Activated CD8-positive, alpha-beta T cell treated with anti-CD3 and anti-CD28 coated beads for 36 hours (primary cell): ENCODE results near the gene TIMM50. TPM values are rescaled to one million over a fixed set of nuclear protein-coding genes. Genes with fewer than 3 reads are reported as not detected.
A peak's percentile ranks its signal among the peaks of the same experiment; 100 is the strongest.

Source experiments
- ATAC-seq: fragments of 200-7000 bp; cut with Tn5 transposase; one replicate; pipeline ENCODE4 v1.10.0; 2021; ENCODE audit warnings: mild to moderate bottlenecking, moderate library complexity
- CTCF ChIA-PET: fragments of 350-600 bp; sonication (Branson Sonifier 250); formaldehyde crosslinking; loops from one replicate; lab custom pipeline; 2021; ENCODE audit warnings: antibody characterized with exemption; lab: Charles Lee
- POLR2A ChIA-PET: fragments of 350-600 bp; sonication (Branson Sonifier 250); formaldehyde crosslinking; loops from one replicate; lab custom pipeline; 2021; ENCODE audit warnings: antibody characterized with exemption; lab: Charles Lee
- DNase-seq: peaks from one replicate; pipeline ENCODE4 v3.0.0-alpha.2; 2020
- H3K27ac Mint-ChIP-seq: one replicate; pipeline ENCODE4 v1.8.0; 2021; ENCODE audit warnings: mild to moderate bottlenecking, mixed read lengths
- H3K27me3 Mint-ChIP-seq: one replicate; pipeline ENCODE4 v1.8.0; 2021; ENCODE audit warnings: mixed read lengths
- H3K36me3 Mint-ChIP-seq: one replicate; pipeline ENCODE4 v1.8.0; 2021; ENCODE audit warnings: low read depth, mixed read lengths
- H3K4me1 Mint-ChIP-seq: one replicate; pipeline ENCODE4 v1.8.0; 2021; ENCODE audit warnings: low read depth, mixed read lengths
- H3K4me3 Mint-ChIP-seq: one replicate; pipeline ENCODE4 v1.8.0; 2021; ENCODE audit warnings: mild to moderate bottlenecking, moderate library complexity, mixed read lengths
- H3K9me3 Mint-ChIP-seq: one replicate; pipeline ENCODE4 v1.8.0; 2021; ENCODE audit warnings: mixed read lengths
- intact Hi-C: fragments of 100-400 bp; cut with micrococcal nuclease; formaldehyde crosslinking; loops from one replicate; pipeline ENCODE4 v1.10.0; 2022
- total RNA-seq, 2 experiments: library from RNA; stranded (reverse); gene quantifications; one replicate each; pipeline ENCODE4 v1.2.3, GENCODE V29; 2021
- TF ChIP-seq, protein P1 (sequence below): fragments of 200-600 bp; IDR thresholded peaks from one replicate; pipeline ENCODE4 v1.8.0; 2022; ENCODE audit warnings: antibody characterized with exemption, mild to moderate bottlenecking

TIMM50 gene
- total RNA-seq, 2 experiments from 2014 or later = 108 to 114 TPM

DNA sequence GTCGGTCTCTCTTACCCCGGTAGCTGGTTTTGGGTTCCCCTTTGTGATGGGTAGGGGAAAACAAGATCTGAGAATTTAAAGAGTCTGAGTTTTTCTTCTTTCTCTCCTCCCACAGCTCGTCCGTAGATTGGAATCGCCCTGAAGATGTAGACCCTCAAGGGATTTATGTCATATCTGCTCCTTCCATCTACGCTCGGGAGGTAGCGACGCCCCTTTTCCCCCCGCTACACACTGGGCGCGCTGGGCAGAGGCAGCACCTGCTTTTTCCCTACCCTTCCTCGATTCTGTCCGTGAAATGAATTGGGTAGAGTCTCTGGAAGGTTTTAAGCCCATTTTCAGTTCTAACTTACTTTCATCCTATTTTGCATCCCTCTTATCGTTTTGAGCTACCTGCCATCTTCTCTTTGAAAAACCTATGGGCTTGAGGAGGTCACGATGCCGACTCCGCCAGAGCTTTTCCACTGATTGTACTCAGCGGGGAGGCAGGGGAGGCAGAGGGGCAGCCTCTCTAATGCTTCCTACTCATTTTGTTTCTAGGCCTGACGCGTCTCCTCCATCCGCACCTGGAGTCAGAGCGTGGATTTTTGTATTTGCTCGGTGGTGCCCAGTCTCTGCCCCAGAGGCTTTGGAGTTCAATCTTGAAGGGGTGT lies 27.2 kb downstream of the TIMM50 start:
- ATAC-seq = no peak
- H3K4me3 Mint-ChIP-seq = peak overlapping the region; percentile 80
- POLR2A ChIA-PET = interaction anchor here (1.2 to 1.5 kb wide), 2 partner anchors 21 to 36 kb away, joined by 3 to 4 read pairs; no protein-coding TSS in a partner anchor
- intact Hi-C loops = no loop called here
- no peak overlapping the region for H3K27ac Mint-ChIP-seq
- peaks cover 2% of the 10 kb centered on the region for H3K36me3 Mint-ChIP-seq
- TF ChIP-seq, protein P1, sequence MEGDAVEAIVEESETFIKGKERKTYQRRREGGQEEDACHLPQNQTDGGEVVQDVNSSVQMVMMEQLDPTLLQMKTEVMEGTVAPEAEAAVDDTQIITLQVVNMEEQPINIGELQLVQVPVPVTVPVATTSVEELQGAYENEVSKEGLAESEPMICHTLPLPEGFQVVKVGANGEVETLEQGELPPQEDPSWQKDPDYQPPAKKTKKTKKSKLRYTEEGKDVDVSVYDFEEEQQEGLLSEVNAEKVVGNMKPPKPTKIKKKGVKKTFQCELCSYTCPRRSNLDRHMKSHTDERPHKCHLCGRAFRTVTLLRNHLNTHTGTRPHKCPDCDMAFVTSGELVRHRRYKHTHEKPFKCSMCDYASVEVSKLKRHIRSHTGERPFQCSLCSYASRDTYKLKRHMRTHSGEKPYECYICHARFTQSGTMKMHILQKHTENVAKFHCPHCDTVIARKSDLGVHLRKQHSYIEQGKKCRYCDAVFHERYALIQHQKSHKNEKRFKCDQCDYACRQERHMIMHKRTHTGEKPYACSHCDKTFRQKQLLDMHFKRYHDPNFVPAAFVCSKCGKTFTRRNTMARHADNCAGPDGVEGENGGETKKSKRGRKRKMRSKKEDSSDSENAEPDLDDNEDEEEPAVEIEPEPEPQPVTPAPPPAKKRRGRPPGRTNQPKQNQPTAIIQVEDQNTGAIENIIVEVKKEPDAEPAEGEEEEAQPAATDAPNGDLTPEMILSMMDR = no peak
- H3K9me3 Mint-ChIP-seq = peaks cover 4% of the 10 kb centered on the region
- H3K4me1 Mint-ChIP-seq = peaks cover 22% of the 10 kb centered on the region
- no peak for DNase-seq
- CTCF ChIA-PET = no interaction called here
- peaks cover 53% of the 10 kb centered on the region for H3K27me3 Mint-ChIP-seq

DNA sequence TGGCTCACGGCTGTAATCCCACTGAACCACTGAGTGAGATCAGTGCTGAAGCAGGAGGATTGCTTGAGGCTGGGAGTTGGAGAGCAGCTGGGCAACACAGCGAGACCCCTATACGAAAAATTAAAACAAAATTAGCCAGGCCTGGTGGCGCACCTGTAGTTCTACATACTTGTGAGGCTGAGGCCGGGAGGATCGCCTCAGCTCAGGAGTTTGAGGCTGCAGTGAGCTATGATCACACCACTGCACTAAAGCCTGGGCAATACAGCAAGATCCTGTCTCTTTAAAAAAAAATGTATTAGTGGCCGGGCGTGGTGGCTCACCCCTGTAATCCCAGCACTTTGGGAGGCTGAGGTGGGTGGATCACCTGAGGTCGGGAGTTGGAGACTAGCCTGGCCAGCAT lies 28.0 kb downstream of the TIMM50 start:
- peaks cover 2% of the 10 kb centered on the region for H3K36me3 Mint-ChIP-seq
- peaks cover 51% of the 10 kb centered on the region for H3K27me3 Mint-ChIP-seq
- H3K9me3 Mint-ChIP-seq = peaks cover 4% of the 10 kb centered on the region
- ChIA-PET POLR2A (interaction anchor here (0.7 to 1.5 kb wide), 2 partner anchors 73 to 111 kb away, joined by 3 read pairs; partner anchors contain the start of gene RPS16), CTCF (interaction anchor here (0.6 kb wide), 1 partner anchor 11 kb away, joined by 3 read pairs; no protein-coding TSS in a partner anchor)
- TF ChIP-seq, protein P1 = no peak
- intact Hi-C loops = no loop called here
- no peak overlapping the region for H3K27ac Mint-ChIP-seq
- no peak for DNase-seq
- no peak for ATAC-seq
- peaks cover 15% of the 10 kb centered on the region for H3K4me1 Mint-ChIP-seq
- H3K4me3 Mint-ChIP-seq = no peak overlapping the region

DNA sequence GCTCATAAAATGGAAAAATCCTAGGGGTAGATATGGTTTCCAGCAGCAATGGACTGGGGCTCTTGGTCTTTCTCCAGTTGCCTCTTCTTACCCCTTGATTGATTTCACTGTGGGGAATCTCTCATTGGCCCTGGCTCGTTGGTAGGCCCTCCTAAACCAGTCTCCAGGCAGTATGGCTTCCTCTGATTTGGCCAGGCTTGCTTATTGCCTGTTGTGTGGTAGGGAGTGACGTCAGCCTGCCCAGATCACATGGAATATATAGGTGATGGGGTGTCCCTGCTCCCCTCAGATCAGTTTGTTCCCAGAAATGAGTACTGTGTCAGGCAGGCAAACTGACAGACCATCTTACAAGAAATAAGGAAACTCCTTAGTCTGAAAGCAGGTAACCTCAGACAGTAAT lies 28.6 kb downstream of the TIMM50 start:
- DNase-seq (no peak), ATAC-seq (no peak)
- Mint-ChIP-seq H3K27ac (no peak overlapping the region), H3K9me3 (peaks cover 4% of the 10 kb centered on the region), H3K36me3 (peaks cover 2% of the 10 kb centered on the region), H3K4me1 (peaks cover 15% of the 10 kb centered on the region), H3K4me3 (no peak overlapping the region), H3K27me3 (peaks cover 50% of the 10 kb centered on the region)
- TF ChIP-seq, protein P1 = no peak
- CTCF ChIA-PET = interaction anchor here (0.6 kb wide), 1 partner anchor 12 kb away, joined by 3 read pairs; no protein-coding TSS in a partner anchor
- intact Hi-C loops = no loop called here
- POLR2A ChIA-PET = interaction anchor here (0.7 to 1.5 kb wide), 2 partner anchors 74 to 111 kb away, joined by 3 read pairs; partner anchors contain the start of gene RPS16

DNA sequence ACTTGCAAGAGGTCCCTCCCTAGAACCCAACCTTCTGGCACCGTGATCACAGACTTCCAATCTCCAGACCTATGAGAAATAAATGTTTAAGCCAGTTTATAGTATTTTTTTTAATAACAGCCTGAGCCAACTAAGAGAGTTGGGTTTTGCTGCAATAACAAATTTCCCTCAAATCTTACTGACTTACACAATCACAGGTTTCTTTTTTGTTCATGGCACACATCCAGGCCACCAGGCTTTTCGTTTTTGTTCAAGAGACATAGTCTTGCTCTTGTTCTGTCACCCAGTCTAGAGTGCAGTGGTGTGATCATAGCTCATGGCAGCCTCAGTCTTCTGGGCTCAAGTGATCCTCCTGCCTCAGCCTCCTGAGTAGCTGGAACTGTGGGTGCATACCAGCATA lies 32.4 kb downstream of the TIMM50 start:
- TF ChIP-seq, protein P1 = no peak
- POLR2A ChIA-PET = no interaction called here
- Mint-ChIP-seq H3K36me3 (peaks cover 2% of the 10 kb centered on the region), H3K27me3 (peaks cover 52% of the 10 kb centered on the region), H3K27ac (no peak overlapping the region), H3K4me1 (peaks cover 10% of the 10 kb centered on the region), H3K4me3 (no peak overlapping the region), H3K9me3 (no peaks in the 10 kb centered on the region)
- intact Hi-C loops = no loop called here
- CTCF ChIA-PET = interaction anchor here (1.4 to 2.5 kb wide), 3 partner anchors 20 to 39 kb away, joined by 3 to 8 read pairs (median 7); partner anchors contain the start of gene EID2B
- DNase-seq = no peak
- ATAC-seq = no peak
